Right kidney (tissue), 1 donor: ENCODE results near the gene SECTM1.
A peak's percentile ranks its signal among the peaks of the same experiment; 100 is the strongest.

Source experiments
- DNase-seq: peaks from one replicate; pipeline ENCODE4 v3.0.0-alpha.2; 2016

SECTM1 gene

DNA sequence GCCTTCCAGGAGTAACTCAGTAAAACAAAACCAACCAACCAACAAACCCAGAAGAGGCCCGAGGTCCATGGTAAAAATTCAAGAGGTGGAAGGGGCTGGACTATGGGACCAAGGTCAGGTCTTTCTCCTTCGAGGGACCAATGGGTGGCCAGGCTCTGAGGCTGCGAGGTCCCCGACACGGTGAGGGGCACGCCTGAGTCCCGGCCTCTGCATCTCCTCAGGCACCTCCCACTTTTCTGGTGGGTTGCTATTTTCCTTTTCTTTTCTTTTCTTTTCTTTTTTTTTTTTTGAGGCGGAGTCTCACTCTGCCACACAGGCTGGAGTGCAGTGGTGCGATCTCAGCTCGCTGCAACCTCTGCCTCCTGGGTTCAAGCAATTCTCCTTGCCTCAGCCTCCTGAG lies 34.1 kb downstream of the SECTM1 start:
- DNase-seq = no peak

DNA sequence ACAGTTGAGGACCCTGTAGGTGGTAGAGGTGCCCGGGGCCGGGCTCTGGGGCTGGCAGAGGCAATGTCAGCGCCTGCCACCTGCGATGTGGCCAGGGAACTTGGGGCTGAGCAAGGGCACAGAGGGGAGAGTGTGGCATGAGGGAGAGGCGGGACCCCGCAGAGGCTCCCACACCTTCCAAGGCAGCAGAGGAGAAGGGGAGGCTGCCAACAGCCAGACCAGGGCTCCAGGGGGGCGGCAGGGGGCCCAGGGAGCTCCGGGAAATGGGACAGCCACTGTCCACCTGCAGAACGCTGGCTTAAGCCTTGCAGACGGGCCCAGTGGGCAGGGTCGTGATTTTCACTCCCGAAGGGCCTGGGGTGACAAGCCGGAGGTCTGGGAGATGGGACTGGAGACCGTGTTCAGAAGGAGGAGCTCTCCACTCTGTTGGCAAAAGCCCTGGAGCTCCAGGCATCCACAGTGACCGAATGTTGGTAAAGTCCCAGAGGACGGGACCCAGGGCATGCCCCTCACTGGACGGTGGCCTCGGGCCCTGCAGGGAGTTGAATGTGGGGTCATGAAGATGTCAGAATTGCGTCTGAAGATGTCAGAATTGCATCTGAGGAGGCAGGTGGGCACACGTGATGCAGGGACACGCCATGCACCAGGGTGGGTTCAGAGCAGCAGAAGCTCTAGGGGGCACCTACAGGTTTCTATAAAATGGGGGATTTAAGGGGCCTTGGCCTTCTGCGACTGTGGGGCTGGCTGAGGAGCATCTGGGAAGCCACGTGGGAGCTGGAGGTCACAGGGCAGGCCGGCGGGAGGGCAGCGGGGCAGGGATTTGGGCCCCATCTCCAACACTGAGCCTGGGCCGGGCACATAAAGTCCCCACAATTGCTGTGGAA lies 34.8 kb downstream of the SECTM1 start:
- DNase-seq = no peak

DNA sequence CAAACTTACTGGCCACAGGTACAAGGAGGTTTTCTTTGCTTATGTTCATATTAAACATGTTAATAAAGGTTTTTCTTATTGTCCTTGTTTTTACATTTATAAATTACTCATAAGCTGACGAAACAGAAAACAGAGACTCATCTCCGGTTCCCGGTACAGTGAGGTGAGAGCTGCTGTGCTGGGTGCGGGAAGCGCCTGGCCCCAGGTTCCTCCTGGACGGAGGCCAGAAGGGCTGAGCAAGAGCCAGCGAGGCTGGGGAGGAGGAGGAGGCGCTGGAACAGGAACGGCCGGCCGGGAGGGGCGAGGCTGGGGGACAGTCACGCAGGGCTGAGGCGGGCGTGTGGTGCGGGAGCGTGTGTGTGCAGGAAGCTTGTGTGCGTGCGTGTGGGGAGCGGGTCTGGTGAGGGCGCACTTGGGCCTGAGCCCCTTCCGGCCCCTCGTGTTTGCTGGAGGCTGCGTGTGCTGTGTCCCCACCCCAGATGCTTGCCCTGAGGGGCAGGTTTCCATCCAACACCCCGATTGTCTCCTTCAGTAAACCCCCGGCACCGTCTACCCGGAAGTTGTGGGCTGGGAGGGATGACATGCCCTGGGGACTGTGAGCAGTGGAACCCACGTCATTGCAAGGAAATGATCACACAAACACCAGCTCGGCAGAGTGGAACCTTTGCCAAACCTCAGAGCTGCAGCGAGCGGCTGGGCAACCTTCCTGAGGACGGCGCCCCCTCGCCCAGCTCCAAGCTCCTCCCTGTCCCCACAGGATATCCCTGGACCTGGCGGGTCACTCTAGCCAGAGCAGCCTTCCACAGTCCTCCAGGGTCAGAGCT lies 35.6 kb downstream of the SECTM1 start:
- DNase-seq = no peak

GRCh38 chr17:82297280-82297713 lies 36.3 kb downstream of the SECTM1 start:
- no peak for DNase-seq

DNA sequence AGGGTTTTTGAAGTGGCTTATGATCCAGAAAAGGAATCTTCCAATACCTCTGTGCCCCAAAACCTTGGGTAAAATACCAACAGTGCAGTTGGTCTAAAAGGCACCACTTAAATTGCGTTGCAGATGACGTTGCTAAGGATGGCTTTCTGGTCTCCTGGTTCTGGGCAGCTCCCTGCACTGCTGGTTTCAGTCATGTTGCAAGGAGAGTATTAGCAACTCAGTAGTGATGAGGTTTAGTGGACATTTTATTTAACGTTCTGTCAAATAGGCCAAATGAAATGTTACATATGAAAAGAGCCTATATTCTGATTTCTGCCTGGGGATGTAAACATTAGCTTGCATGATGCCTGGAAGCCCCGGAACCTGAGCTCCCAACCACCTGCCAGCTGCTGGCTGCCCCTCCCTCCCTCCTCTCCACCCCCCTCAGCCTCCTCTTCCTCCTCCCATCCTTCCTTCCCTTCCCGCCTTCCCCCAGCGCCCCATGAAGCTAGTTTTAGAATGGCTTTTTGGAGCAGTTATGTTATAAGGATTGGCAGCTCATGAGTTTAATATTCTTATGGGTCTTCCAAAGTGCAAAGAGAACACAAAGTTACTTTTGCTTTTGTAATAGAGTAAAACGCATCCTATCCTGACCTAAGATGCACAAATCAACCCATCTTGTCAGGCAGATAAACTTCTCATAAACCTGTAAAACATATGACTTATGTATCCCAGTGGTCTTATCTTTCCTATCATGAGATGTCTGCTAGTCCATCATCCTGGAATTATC lies 36.9 kb downstream of the SECTM1 start:
- DNase-seq = no peak

DNA sequence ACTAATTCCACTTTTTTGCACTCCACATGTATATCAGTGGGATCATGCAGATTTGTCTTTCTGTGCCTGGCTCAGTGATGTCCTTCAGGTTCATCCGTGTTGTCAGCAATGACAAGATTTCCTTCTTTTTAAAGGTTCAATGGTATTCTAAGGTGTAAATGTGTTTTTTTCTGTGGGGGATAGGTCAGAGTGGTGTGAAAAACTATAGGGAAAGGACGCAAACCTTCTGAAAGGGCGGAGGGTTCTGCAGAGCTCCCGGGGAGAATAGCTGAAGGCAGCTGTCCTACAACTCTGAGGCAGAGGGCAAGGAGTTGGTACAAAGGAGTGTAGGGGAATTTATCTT lies 38.1 kb downstream of the SECTM1 start:
- no peak for DNase-seq

DNA sequence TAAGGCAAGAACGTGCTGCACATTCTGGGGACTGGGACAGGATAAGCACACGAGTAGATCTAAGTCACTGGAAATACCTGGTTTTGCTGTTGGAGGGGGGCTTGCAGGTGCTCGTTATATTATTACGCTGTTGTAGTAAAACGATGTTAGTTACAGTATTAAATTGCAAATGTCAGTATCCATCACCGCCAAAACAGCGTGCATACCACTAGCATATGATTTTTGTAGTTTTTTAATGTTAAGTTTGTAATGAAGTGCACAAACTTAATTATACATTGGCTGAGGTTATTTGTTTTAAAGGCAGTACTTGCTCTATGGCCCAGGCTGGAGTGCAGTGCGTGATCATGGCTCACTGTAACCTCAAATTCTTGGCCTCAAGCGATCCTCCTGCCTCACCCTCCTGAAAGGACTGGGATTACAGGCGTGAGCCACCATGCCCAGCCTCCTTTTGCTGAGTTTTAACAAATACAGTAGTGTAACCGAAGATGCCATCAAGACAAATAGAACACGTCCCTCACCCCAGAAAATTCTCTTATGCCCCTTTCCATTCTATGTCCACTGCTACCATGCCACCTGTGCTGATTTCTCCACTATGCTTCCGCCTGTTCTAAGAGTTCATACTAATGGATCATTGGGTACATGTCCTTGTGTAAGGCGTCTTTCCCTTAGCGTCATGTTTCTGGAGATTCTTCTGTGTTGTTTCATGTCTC lies 39.3 kb downstream of the SECTM1 start:
- DNase-seq = no peak

GRCh38 chr17:82292251-82293154 lies 41.1 kb downstream of the SECTM1 start:
- peak; percentile 79 for DNase-seq

DNA sequence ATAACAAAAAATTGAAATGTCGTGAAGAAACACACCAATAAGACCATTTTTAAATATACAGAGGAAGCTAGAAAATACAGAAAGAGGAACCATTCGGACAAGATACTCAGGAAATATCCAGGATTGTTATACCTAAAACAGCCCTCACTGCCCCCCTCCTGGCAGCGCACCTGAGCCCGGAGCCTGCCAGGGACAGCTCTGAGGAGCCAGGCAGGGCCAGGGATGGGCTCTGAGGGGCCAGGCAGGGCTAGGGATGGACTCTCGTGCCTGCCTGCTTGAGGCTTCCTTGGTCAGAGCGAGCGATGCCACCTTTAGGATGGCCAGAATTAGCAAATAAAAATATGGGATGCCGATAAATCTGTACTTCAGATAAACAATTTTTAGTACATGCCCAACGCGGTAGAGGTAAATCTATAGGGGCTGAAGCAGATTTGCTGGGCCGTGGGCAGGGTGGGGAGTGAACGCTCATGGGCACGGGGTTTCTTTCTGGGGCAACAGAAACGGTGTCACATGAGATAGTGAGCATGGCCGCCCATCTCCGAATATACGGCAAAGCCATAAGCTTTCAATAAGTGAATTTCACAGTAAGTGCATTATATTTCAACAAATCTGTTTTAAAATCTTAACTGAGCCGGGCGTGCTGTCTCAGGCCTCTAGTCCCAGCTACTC lies 41.9 kb downstream of the SECTM1 start:
- DNase-seq = no peak

GRCh38 chr17:82287868-82288801 lies 45.4 kb downstream of the SECTM1 start:
- DNase-seq = no peak

- no peak for DNase-seq
Measured at GRCh38 chr17:82287013-82287867, 46.3 kb downstream of the SECTM1 start.

DNA sequence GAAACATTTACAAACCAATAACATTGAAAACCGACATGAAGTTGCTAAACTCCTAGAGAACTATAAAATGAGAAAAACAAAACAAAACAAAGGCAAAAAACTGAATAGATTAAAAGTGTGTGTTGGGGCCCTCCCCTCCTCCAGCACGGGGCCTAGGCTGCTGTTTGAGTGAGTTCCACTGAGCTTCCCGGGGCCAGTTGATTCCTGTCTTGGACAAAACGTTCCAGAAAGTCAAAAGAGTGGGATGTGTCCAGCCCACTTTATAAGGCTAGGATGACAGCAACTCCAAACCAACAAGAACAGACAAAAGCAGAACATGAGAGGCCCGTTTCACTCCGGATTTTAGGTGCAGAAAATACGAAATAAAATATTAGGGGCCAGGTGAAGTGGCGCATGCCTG lies 48.4 kb downstream of the SECTM1 start:
- no peak for DNase-seq

GRCh38 chr17:82283208-82283749 lies 50.3 kb downstream of the SECTM1 start:
- no peak for DNase-seq

DNA sequence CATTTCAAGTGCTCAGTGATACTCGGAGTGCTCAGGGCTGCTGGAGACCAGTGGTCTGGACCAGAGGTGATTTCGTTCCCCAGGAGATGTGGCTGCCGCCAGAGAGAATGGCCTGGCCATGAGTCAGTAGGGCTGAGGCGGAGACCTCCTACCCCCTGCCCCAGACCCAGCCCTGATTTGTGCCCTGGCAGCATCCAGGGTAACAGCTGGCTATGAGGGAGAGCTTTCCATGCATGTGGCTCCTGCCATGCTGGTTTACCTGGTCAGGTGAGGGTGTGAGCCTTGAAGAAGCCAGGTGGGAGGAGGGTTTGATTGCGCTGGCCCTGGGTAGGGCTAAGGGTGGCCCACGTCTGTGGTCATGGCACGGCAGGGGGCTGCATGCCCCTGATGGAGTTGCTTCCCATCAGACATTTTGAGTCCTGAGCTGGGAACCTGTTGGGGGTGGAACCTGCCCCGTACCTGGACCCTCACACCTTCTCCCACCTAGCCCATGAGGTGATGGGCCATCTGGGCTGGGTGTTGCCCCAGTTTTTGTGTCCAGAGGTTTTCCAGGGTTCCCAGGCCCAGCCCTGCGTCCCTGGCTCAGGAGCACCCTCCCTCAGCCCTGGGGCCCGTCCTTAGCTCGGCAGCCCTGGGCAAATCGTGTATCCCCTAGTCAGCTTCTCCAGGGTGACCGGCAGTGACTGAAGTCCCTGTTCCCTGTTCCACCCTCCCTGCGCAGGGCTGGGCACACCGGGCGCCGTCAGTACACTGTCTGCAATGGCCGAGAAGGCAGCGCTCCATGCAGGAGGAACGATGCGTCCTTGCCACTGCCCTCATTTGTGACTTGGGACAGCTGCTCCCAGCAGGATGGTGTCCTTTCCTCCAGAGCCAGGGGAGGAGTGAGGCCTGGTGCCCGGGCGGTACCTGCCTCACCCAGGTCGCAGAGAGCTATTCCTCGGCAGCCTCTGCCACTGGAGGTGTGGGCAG lies 51.0 kb downstream of the SECTM1 start:
- no peak for DNase-seq

- no peak for DNase-seq
Measured at GRCh38 chr17:82281502-82282238, 51.9 kb downstream of the SECTM1 start.

DNA sequence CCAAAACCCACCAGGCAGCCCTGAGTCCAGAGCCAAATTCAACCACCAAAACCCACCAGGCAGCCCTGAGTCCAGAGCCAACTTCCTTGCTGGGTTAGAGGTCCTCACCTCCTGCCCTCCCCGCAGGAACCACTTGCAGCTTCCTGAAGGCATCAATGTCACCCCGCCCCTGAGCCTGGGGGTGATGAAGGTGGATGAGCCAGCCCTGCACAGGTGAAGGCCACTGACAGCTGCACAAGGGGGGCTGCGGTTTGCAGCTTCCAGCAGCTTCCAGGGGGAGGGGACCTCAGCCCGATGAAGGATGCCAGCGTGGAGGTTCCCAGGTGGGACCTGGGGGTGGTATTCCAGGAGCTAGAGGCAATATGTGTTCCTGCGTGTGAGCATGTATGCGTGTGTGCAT lies 52.5 kb downstream of the SECTM1 start:
- no peak for DNase-seq
